H9 (cell line): ENCODE measurements around the gene TNFSF18. TPM values are rescaled to one million over a fixed set of nuclear protein-coding genes. Genes with fewer than 3 reads are reported as not detected.

ENCODE experiments used
- DNase-seq: peaks from one replicate; pipeline ENCODE4 v3.0.0-alpha.2; 2017
- H2AFZ ChIP-seq: one replicate; pipeline ENCODE4 v1.6.1; 2013; ENCODE audit warnings: mild to moderate bottlenecking, low read length, control low read depth, moderate library complexity
- H2AK5ac ChIP-seq: 2 replicates; pipeline ENCODE4 v1.6.1; 2013; ENCODE audit warnings: low read length, control low read depth, mixed read lengths; ENCODE audit not compliant: insufficient read length
- H2BK120ac ChIP-seq: one replicate; pipeline ENCODE4 v1.6.1; 2013; ENCODE audit warnings: low read depth, mild to moderate bottlenecking, low read length, control low read depth, inconsistent platforms; ENCODE audit not compliant: poor library complexity, severe bottlenecking
- H2BK12ac ChIP-seq: 2 replicates; pipeline ENCODE4 v1.6.1; 2013; ENCODE audit warnings: low read length, control low read depth, mixed read lengths, low read depth; ENCODE audit not compliant: insufficient read length
- H2BK15ac ChIP-seq: 2 replicates; pipeline ENCODE4 v1.6.1; 2013; ENCODE audit warnings: low read depth, low read length, control low read depth
- H2BK20ac ChIP-seq: one replicate; pipeline ENCODE4 v1.6.1; 2013; ENCODE audit warnings: low read depth, mild to moderate bottlenecking, low read length, control low read depth, inconsistent platforms; ENCODE audit not compliant: poor library complexity, severe bottlenecking
- H2BK5ac ChIP-seq: 2 replicates; pipeline ENCODE4 v1.6.1; 2013; ENCODE audit warnings: low read length, control low read depth, mixed read lengths; ENCODE audit not compliant: insufficient read length
- H3K14ac ChIP-seq: 2 replicates; pipeline ENCODE4 v1.6.1; 2013; ENCODE audit warnings: low read length, control low read depth; ENCODE audit not compliant: insufficient read depth
- H3K18ac ChIP-seq: 2 replicates; pipeline ENCODE4 v1.6.1; 2013; ENCODE audit warnings: low read depth, mild to moderate bottlenecking, mixed read lengths, low read length, control low read depth; ENCODE audit not compliant: insufficient read length
- H3K23ac ChIP-seq: 2 replicates; pipeline ENCODE4 v1.6.1; 2013; ENCODE audit warnings: low read length, control low read depth, mixed read lengths, low read depth; ENCODE audit not compliant: insufficient read length
- H3K23me2 ChIP-seq: 2 replicates; pipeline ENCODE4 v1.6.1; 2013; ENCODE audit warnings: low read depth, mild to moderate bottlenecking, mixed read lengths, low read length, control low read depth; ENCODE audit not compliant: insufficient read length, poor library complexity, severe bottlenecking
- H3K27ac ChIP-seq: 2 replicates; pipeline ENCODE4 v1.5.1; 2013; ENCODE audit warnings: low read length, control low read depth, mixed read lengths, low read depth; ENCODE audit not compliant: insufficient read length
- H3K27me3 ChIP-seq: 2 replicates; pipeline ENCODE4 v1.6.1; 2013; ENCODE audit warnings: low read length, control low read depth, inconsistent platforms; ENCODE audit not compliant: insufficient read depth
- H3K4ac ChIP-seq: 2 replicates; pipeline ENCODE4 v1.6.1; 2013; ENCODE audit warnings: low read depth, mild to moderate bottlenecking, control low read depth, inconsistent platforms, low read length, moderate library complexity
- H3K4me1 ChIP-seq: 2 replicates; pipeline ENCODE4 v1.6.1; 2013; ENCODE audit warnings: low read length, control low read depth, inconsistent platforms; ENCODE audit not compliant: insufficient read depth
- H3K4me2 ChIP-seq: 2 replicates; pipeline ENCODE4 v1.6.1; 2013; ENCODE audit warnings: low read length, control low read depth, mixed read lengths; ENCODE audit not compliant: insufficient read length, insufficient read depth
- H3K56ac ChIP-seq: 2 replicates; pipeline ENCODE4 v1.6.1; 2013; ENCODE audit warnings: low read depth, mild to moderate bottlenecking, mixed read lengths, low read length, control low read depth; ENCODE audit not compliant: insufficient read length
- H3K79me1 ChIP-seq: 2 replicates; pipeline ENCODE4 v1.6.1; 2013; ENCODE audit warnings: low read depth, mild to moderate bottlenecking, moderate library complexity, low read length, control low read depth, inconsistent platforms; ENCODE audit not compliant: insufficient read depth, poor library complexity, severe bottlenecking
- H3K79me2 ChIP-seq: 2 replicates; pipeline ENCODE4 v1.6.1; 2013; ENCODE audit warnings: low read length, control low read depth, inconsistent platforms; ENCODE audit not compliant: insufficient read depth
- H3K9ac ChIP-seq: 2 replicates; pipeline ENCODE4 v1.6.1; 2013; ENCODE audit warnings: low read length, control low read depth, mixed read lengths; ENCODE audit not compliant: insufficient read length; ENCODE audit errors: extremely low read depth
- H3K9me3 ChIP-seq: one replicate; pipeline ENCODE4 v1.6.1; 2013; ENCODE audit warnings: low read depth, low read length, inconsistent platforms; ENCODE audit not compliant: control insufficient read depth
- H3T11ph ChIP-seq: one replicate; pipeline ENCODE4 v1.6.1; 2013; ENCODE audit warnings: mild to moderate bottlenecking, low read length, control low read depth, inconsistent platforms
- H4K20me1 ChIP-seq: one replicate; pipeline ENCODE4 v1.6.1; 2013; ENCODE audit not compliant: control insufficient read depth, insufficient read length, insufficient read depth
- H4K5ac ChIP-seq: 2 replicates; pipeline ENCODE4 v1.6.1; 2013; ENCODE audit warnings: low read depth, mild to moderate bottlenecking, mixed read lengths, low read length, control low read depth; ENCODE audit not compliant: insufficient read length
- H4K8ac ChIP-seq: replicated peaks from 2 replicates; pipeline ENCODE4 v1.6.1; 2013; ENCODE audit warnings: low read length, control low read depth, mixed read lengths, low read depth; ENCODE audit not compliant: insufficient read length
- H4K91ac ChIP-seq: 2 replicates; pipeline ENCODE4 v1.6.1; 2013; ENCODE audit warnings: low read depth, mild to moderate bottlenecking, moderate library complexity, mixed read lengths, low read length, control low read depth; ENCODE audit not compliant: insufficient read length
- H3K27ac Mint-ChIP-seq, 3 experiments: 2 replicates in 2 of 3; 3 replicates in 1 of 3; pipeline ENCODE4 v1.8.0; 2020 to 2021; ENCODE audit warnings: mixed read lengths in 3 of 3, mild to moderate bottlenecking in 1 of 3, moderate library complexity in 1 of 3
- H3K27me3 Mint-ChIP-seq: 2 replicates; pipeline ENCODE4 v1.8.0; 2021; ENCODE audit warnings: low read depth, mild to moderate bottlenecking, moderate library complexity, mixed read lengths
- H3K36me3 Mint-ChIP-seq, 3 experiments: 2 replicates in 2 of 3; 3 replicates in 1 of 3; pipeline ENCODE4 v1.8.0; 2020 to 2021; ENCODE audit warnings: low read depth in 3 of 3, mixed read lengths in 3 of 3; ENCODE audit not compliant: insufficient read depth in 1 of 3
- H3K4me1 Mint-ChIP-seq, 2 experiments: 2 replicates each; pipeline ENCODE4 v1.8.0; 2020; ENCODE audit warnings: mixed read lengths in 2 of 2
- H3K4me3 Mint-ChIP-seq, 2 experiments: 2 replicates in 1 of 2; 3 replicates in 1 of 2; pipeline ENCODE4 v1.8.0; 2020 to 2021; ENCODE audit warnings: mild to moderate bottlenecking in 2 of 2, mixed read lengths in 2 of 2, moderate library complexity in 1 of 2
- H3K9me3 Mint-ChIP-seq, 2 experiments: 2 replicates in 1 of 2; 3 replicates in 1 of 2; pipeline ENCODE4 v1.8.0; 2020; ENCODE audit warnings: mild to moderate bottlenecking in 2 of 2, mixed read lengths in 2 of 2, moderate library complexity in 1 of 2
- WGBS: extraction: QIAGEN DNeasy Blood & Tissue Kit; methylation state at CpG from one replicate; pipeline ENCODE4 v1.1.7; 2013; ENCODE audit warnings: missing lambda C conversion rate, low lambda C conversion rate, mixed read lengths; ENCODE audit not compliant: insufficient read length; ENCODE audit errors: extremely low coverage; 5-methylcytosine and 5-hydroxymethylcytosine counted together
- total RNA-seq: library from RNA; stranded (reverse); gene quantifications from 2 replicates; pipeline ENCODE4 v1.2.1, GENCODE V29; 2021
- TF ChIP-seq, protein P1 (sequence below): fragments of 200-600 bp; sonication (generic); conservative IDR thresholded peaks from 3 replicates; pipeline ENCODE4 v1.8.0; 2021; ENCODE audit warnings: antibody characterized with exemption, mild to moderate bottlenecking

The TNFSF18 gene
- total RNA-seq, 1 experiment from 2014 or later = not detected

DNA sequence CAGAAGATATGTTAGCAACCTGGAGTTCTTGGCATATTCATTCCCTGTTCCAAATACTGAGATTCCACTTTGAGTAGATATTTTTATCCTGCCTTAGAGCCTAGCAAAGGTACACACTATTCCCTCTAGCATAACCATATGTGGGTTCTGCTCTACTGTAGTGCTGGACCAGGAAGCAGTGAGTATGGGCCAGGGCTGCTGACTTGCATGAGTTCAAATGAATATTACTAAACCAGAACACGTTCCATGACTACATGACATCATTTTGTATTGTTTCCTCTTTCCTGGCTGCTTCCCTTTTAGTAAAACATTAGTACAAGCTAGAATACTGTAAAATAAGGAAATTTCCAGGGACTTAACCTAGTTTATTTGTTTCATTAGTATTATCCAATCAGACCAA is 41.1 kb downstream of the TNFSF18 start:
- H3K56ac ChIP-seq = no peak overlapping the region
- H3K9me3 Mint-ChIP-seq = no peaks in the 10 kb centered on the region
- no peak overlapping the region for H3K4me3 Mint-ChIP-seq
- H3K4me1 Mint-ChIP-seq = peaks cover 6 to 7% of the 10 kb centered on the region in 2 experiments; a peak in 2 of 4 replicates
- no peak overlapping the region for H3K18ac ChIP-seq
- no peak overlapping the region for H2BK120ac ChIP-seq
- WGBS = no CpG with 5 or more reads among the region's 1 CpG
- no peaks in the 10 kb centered on the region for H3K4me1 ChIP-seq
- no peak overlapping the region for H2BK20ac ChIP-seq
- no peak for DNase-seq
- H3K36me3 Mint-ChIP-seq = no peaks in the 10 kb centered on the region
- TF ChIP-seq, protein P1, sequence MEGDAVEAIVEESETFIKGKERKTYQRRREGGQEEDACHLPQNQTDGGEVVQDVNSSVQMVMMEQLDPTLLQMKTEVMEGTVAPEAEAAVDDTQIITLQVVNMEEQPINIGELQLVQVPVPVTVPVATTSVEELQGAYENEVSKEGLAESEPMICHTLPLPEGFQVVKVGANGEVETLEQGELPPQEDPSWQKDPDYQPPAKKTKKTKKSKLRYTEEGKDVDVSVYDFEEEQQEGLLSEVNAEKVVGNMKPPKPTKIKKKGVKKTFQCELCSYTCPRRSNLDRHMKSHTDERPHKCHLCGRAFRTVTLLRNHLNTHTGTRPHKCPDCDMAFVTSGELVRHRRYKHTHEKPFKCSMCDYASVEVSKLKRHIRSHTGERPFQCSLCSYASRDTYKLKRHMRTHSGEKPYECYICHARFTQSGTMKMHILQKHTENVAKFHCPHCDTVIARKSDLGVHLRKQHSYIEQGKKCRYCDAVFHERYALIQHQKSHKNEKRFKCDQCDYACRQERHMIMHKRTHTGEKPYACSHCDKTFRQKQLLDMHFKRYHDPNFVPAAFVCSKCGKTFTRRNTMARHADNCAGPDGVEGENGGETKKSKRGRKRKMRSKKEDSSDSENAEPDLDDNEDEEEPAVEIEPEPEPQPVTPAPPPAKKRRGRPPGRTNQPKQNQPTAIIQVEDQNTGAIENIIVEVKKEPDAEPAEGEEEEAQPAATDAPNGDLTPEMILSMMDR = no peak
- H3K23me2 ChIP-seq = no peaks in the 10 kb centered on the region
- no peaks in the 10 kb centered on the region for H3K9me3 ChIP-seq
- no peak overlapping the region for H3K4ac ChIP-seq
- no peaks in the 10 kb centered on the region for H4K20me1 ChIP-seq
- H2BK12ac ChIP-seq = no peak overlapping the region
- H3K27me3 Mint-ChIP-seq = no peaks in the 10 kb centered on the region
- H3T11ph ChIP-seq = no peak overlapping the region
- no peak overlapping the region for H3K14ac ChIP-seq
- H3K79me1 ChIP-seq = no peaks in the 10 kb centered on the region
- no peak overlapping the region for H2BK15ac ChIP-seq
- no peak overlapping the region for H4K91ac ChIP-seq
- no peak overlapping the region for H3K27ac Mint-ChIP-seq
- no peak overlapping the region for H2AK5ac ChIP-seq
- H4K8ac ChIP-seq = no peak overlapping the region
- H4K5ac ChIP-seq = no peak overlapping the region
- no peak overlapping the region for H2AFZ ChIP-seq
- H3K9ac ChIP-seq = no peak overlapping the region
- H3K27me3 ChIP-seq = no peaks in the 10 kb centered on the region
- no peak overlapping the region for H3K27ac ChIP-seq
- no peak overlapping the region for H2BK5ac ChIP-seq
- no peaks in the 10 kb centered on the region for H3K79me2 ChIP-seq
- no peak overlapping the region for H3K23ac ChIP-seq
- H3K4me2 ChIP-seq = no peak overlapping the region
